GM19468 (cell line): ENCODE measurements around the gene CXXC5.

ENCODE experiments used
- ATAC-seq: cut with Tn5 transposase; IDR thresholded peaks from one replicate; pipeline ENCODE4 v1.9.1; 2021; ENCODE audit warnings: mild to moderate bottlenecking, moderate library complexity, moderate number of reproducible peaks; ENCODE audit not compliant: unreplicated experiment; ENCODE audit errors: extremely low read depth

The CXXC5 gene

GRCh38 chr5:139637438-139638089 is 10.6 kb upstream of the CXXC5 start:
- ATAC-seq = no peak

- ATAC-seq = peak; percentile 15
Observed at GRCh38 chr5:139638090-139638735, 9.9 kb upstream of the CXXC5 start.

GRCh38 chr5:139638736-139639618 is 9.2 kb upstream of the CXXC5 start:
- ATAC-seq = no peak

- ATAC-seq = no peak
Observed at GRCh38 chr5:139639619-139640380, 8.3 kb upstream of the CXXC5 start.

GRCh38 chr5:139640421-139641115 is 7.6 kb upstream of the CXXC5 start:
- ATAC-seq = no peak

- no peak for ATAC-seq
Observed at GRCh38 chr5:139641116-139642080, 6.8 kb upstream of the CXXC5 start.

- ATAC-seq = no peak
Observed at GRCh38 chr5:139642213-139642612, 5.9 kb upstream of the CXXC5 start.

- no peak for ATAC-seq
Observed at GRCh38 chr5:139642891-139643871, 5.0 kb upstream of the CXXC5 start.

- ATAC-seq = no peak
Observed at GRCh38 chr5:139644001-139644456, 4.1 kb upstream of the CXXC5 start.

GRCh38 chr5:139644646-139645429 is 3.3 kb upstream of the CXXC5 start:
- ATAC-seq = no peak

GRCh38 chr5:139645430-139645871 is 2.7 kb upstream of the CXXC5 start:
- no peak for ATAC-seq

GRCh38 chr5:139646111-139646510 is 2.0 kb upstream of the CXXC5 start:
- no peak for ATAC-seq

GRCh38 chr5:139646912-139647505 is 1.1 kb upstream of the CXXC5 start:
- no peak for ATAC-seq

GRCh38 chr5:139647506-139648204 is 494 bp upstream of the CXXC5 start:
- no peak for ATAC-seq

GRCh38 chr5:139649082-139649991 is 1.2 kb downstream of the CXXC5 start:
- ATAC-seq = no peak
